Type B pancreatic cell (in vitro differentiated cells): ENCODE results near the gene LIPH. TPM values are rescaled to one million over a fixed set of nuclear protein-coding genes. Genes with fewer than 3 reads are reported as not detected.
"Not testable (repeated sequence)": the region's sequence is repeated elsewhere in the genome, so short reads cannot be mapped to it uniquely, and the experiment has no call there.

ENCODE experiments used
- DNase-seq: peaks from one replicate; pipeline ENCODE4 v3.0.0; 2021; ENCODE audit warnings: mixed read lengths; ENCODE audit not compliant: unreplicated experiment; ENCODE audit errors: extremely low spot score
- H3K27ac Mint-ChIP-seq: 2 replicates; pipeline ENCODE4 v1.8.0; 2021; ENCODE audit warnings: mild to moderate bottlenecking, mixed read lengths
- H3K27me3 Mint-ChIP-seq: 2 replicates; pipeline ENCODE4 v1.8.0; 2021; ENCODE audit warnings: mixed read lengths
- H3K36me3 Mint-ChIP-seq: 2 replicates; pipeline ENCODE4 v1.8.0; 2021; ENCODE audit warnings: mixed read lengths
- H3K4me1 Mint-ChIP-seq: one replicate; pipeline ENCODE4 v1.8.0; 2021; ENCODE audit warnings: mixed read lengths; ENCODE audit not compliant: unreplicated experiment
- H3K4me3 Mint-ChIP-seq: 2 replicates; pipeline ENCODE4 v1.8.0; 2021; ENCODE audit warnings: mild to moderate bottlenecking, mixed read lengths
- H3K9me3 Mint-ChIP-seq: 2 replicates; pipeline ENCODE4 v1.8.0; 2021; ENCODE audit warnings: mixed read lengths
- CTCF ChIP-seq: fragments of 200-600 bp; sonication (generic); conservative IDR thresholded peaks from 2 replicates; pipeline ENCODE4 v1.5.0; 2021; ENCODE audit warnings: antibody characterized with exemption, mild to moderate bottlenecking
- total RNA-seq: library from RNA; stranded (reverse); gene quantifications from 2 replicates; pipeline ENCODE4 v1.2.1, GENCODE V29; 2021; ENCODE audit warnings: low replicate concordance

LIPH gene
- total RNA-seq, 1 donor from 2014 or later: 5.3 TPM

GRCh38 chr3:185559706-185560090 lies 7.3 kb upstream of the LIPH start:
- no peak for TF ChIP-seq CTCF
- peak; percentile 39 for DNase-seq
- no peak overlapping the region for H3K27ac Mint-ChIP-seq
- peaks cover 20% of the 10 kb centered on the region for H3K27me3 Mint-ChIP-seq
- no peaks in the 10 kb centered on the region for H3K9me3 Mint-ChIP-seq
- H3K36me3 Mint-ChIP-seq: no peaks in the 10 kb centered on the region
- no peak overlapping the region for H3K4me3 Mint-ChIP-seq
- H3K4me1 Mint-ChIP-seq: peaks cover 12% of the 10 kb centered on the region

- peak overlapping the region; percentile 76 for H3K4me3 Mint-ChIP-seq
- peaks cover 12% of the 10 kb centered on the region for H3K4me1 Mint-ChIP-seq
- no peaks in the 10 kb centered on the region for H3K9me3 Mint-ChIP-seq
- peaks cover 19% of the 10 kb centered on the region for H3K27me3 Mint-ChIP-seq
- H3K27ac Mint-ChIP-seq: peak overlapping the region; percentile 100
- TF ChIP-seq CTCF: no peak
- no peaks in the 10 kb centered on the region for H3K36me3 Mint-ChIP-seq
- DNase-seq: no peak
These were observed 6.0 kb upstream of the LIPH start for GRCh38 chr3:185558395-185558794.

- not testable (repeated sequence) for H3K9me3 Mint-ChIP-seq, H3K4me3 Mint-ChIP-seq, H3K36me3 Mint-ChIP-seq, DNase-seq
- peaks cover 11% of the 10 kb centered on the region for H3K27me3 Mint-ChIP-seq
- H3K27ac Mint-ChIP-seq: peak overlapping the region; percentile 26
- peaks cover 15% of the 10 kb centered on the region for H3K4me1 Mint-ChIP-seq
These were observed 4.3 kb upstream of the LIPH start for GRCh38 chr3:185556640-185557039.

- Mint-ChIP-seq H3K36me3 (no peaks in the 10 kb centered on the region), H3K9me3 (no peaks in the 10 kb centered on the region), H3K27ac (peak overlapping the region; percentile 26), H3K4me3 (no peak overlapping the region), H3K27me3 (peaks cover 11% of the 10 kb centered on the region), H3K4me1 (peaks cover 15% of the 10 kb centered on the region)
- no peak for DNase-seq
- no peak for TF ChIP-seq CTCF
These were observed 3.5 kb upstream of the LIPH start for GRCh38 chr3:185555860-185556347.

- peak overlapping the region; percentile 46 for H3K27ac Mint-ChIP-seq
- no peaks in the 10 kb centered on the region for H3K36me3 Mint-ChIP-seq
- DNase-seq: no peak
These were observed 2.7 kb upstream of the LIPH start for GRCh38 chr3:185555101-185555501.

GRCh38 chr3:185549651-185550111 lies 2.7 kb downstream of the LIPH start:
- no peak for DNase-seq
- Mint-ChIP-seq H3K27ac (peak overlapping the region; percentile 85), H3K4me1 (peaks cover 11% of the 10 kb centered on the region), H3K4me3 (no peak overlapping the region), H3K27me3 (no peaks in the 10 kb centered on the region), H3K36me3 (no peaks in the 10 kb centered on the region), H3K9me3 (no peaks in the 10 kb centered on the region)
- no peak for TF ChIP-seq CTCF

More at GRCh38 chr3:185555101-185555501, 2.7 kb upstream of the LIPH start:
- Mint-ChIP-seq H3K4me3 (no peak overlapping the region), H3K4me1 (peaks cover 15% of the 10 kb centered on the region), H3K9me3 (no peaks in the 10 kb centered on the region), H3K27me3 (peaks cover 11% of the 10 kb centered on the region)
- no peak for TF ChIP-seq CTCF
